HG03066 (cell line): ENCODE data around the gene SULT1E1.
"Not testable (repeated sequence)": the region's sequence is repeated elsewhere in the genome, so short reads cannot be mapped to it uniquely, and the experiment has no call there.

Source experiments
- ATAC-seq: cut with Tn5 transposase; IDR thresholded peaks from one replicate; pipeline ENCODE4 v1.9.1; 2021; ENCODE audit warnings: low read depth; ENCODE audit not compliant: unreplicated experiment

The SULT1E1 gene

GRCh38 chr4:69848028-69848427 lies 11.9 kb downstream of the SULT1E1 start:
- no peak for ATAC-seq

- ATAC-seq = peak; percentile 77
Measured at GRCh38 chr4:69843932-69844331, 16.0 kb downstream of the SULT1E1 start.

- no peak for ATAC-seq
Measured at GRCh38 chr4:69843301-69843700, 16.6 kb downstream of the SULT1E1 start.

- no peak for ATAC-seq
Measured at GRCh38 chr4:69838977-69839376, 21.0 kb downstream of the SULT1E1 start.

GRCh38 chr4:69836287-69836686 lies 23.7 kb downstream of the SULT1E1 start:
- ATAC-seq = no peak

GRCh38 chr4:69835766-69836165 lies 24.2 kb downstream of the SULT1E1 start:
- no peak for ATAC-seq

GRCh38 chr4:69833251-69833650 lies 26.7 kb downstream of the SULT1E1 start:
- no peak for ATAC-seq

- ATAC-seq = peak; percentile 37
Measured at GRCh38 chr4:69832326-69833030, 27.5 kb downstream of the SULT1E1 start.

GRCh38 chr4:69831646-69832325 lies 28.2 kb downstream of the SULT1E1 start:
- ATAC-seq = peak; percentile 79

- no peak for ATAC-seq
Measured at GRCh38 chr4:69831270-69831627, 28.7 kb downstream of the SULT1E1 start.

- no peak for ATAC-seq
Measured at GRCh38 chr4:69830560-69831269, 29.2 kb downstream of the SULT1E1 start.

- ATAC-seq = no peak
Measured at GRCh38 chr4:69830192-69830559, 29.8 kb downstream of the SULT1E1 start.

GRCh38 chr4:69829678-69830077 lies 30.3 kb downstream of the SULT1E1 start:
- ATAC-seq = no peak

- no peak for ATAC-seq
Measured at GRCh38 chr4:69828828-69829227, 31.1 kb downstream of the SULT1E1 start.

- ATAC-seq = not testable (repeated sequence)
Measured at GRCh38 chr4:69825056-69825455, 34.9 kb downstream of the SULT1E1 start.

GRCh38 chr4:69823481-69824186 lies 36.3 kb downstream of the SULT1E1 start:
- ATAC-seq = no peak

GRCh38 chr4:69823048-69823447 lies 36.9 kb downstream of the SULT1E1 start:
- ATAC-seq = no peak

GRCh38 chr4:69822198-69822597 lies 37.7 kb downstream of the SULT1E1 start:
- no peak for ATAC-seq

- ATAC-seq = no peak
Measured at GRCh38 chr4:69818060-69818639, 41.8 kb downstream of the SULT1E1 start.

- no peak for ATAC-seq
Measured at GRCh38 chr4:69816236-69816635, 43.7 kb downstream of the SULT1E1 start.

- ATAC-seq = no peak
Measured at GRCh38 chr4:69813628-69814027, 46.3 kb downstream of the SULT1E1 start.
